ENCODE measurements around the gene PROK2. TPM values are rescaled to one million over a fixed set of nuclear protein-coding genes. Genes with fewer than 3 reads are reported as not detected.

Gene PROK2
- total RNA-seq, 1 donor from 2014 or later = not detected

GRCh38 chr3:71786551-71786950 is 1.6 kb upstream of the PROK2 start:
- DNase-seq (ENCODE audit: low spot score) = no peak

DNA sequence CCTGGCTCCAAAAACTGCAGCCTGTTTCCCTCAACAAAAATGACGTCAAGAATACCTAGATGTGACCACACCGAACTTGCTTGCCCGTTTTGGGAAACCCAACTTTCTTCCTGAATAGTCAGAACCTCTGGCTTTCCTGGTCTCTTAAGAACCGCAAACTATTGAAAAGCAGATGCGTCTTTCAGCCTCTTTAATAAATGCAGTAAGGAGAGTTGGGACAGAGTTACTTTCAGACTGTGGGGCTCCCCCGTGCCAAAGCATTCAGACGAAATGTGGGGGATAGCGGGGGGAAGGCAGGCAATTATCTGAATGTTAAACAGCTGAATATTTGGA is 1.2 kb upstream of the PROK2 start:
- no peak for DNase-seq (ENCODE audit: low spot score)

GRCh38 chr3:71785532-71786216 is 726 bp upstream of the PROK2 start:
- DNase-seq (ENCODE audit: low spot score) = no peak

DNA sequence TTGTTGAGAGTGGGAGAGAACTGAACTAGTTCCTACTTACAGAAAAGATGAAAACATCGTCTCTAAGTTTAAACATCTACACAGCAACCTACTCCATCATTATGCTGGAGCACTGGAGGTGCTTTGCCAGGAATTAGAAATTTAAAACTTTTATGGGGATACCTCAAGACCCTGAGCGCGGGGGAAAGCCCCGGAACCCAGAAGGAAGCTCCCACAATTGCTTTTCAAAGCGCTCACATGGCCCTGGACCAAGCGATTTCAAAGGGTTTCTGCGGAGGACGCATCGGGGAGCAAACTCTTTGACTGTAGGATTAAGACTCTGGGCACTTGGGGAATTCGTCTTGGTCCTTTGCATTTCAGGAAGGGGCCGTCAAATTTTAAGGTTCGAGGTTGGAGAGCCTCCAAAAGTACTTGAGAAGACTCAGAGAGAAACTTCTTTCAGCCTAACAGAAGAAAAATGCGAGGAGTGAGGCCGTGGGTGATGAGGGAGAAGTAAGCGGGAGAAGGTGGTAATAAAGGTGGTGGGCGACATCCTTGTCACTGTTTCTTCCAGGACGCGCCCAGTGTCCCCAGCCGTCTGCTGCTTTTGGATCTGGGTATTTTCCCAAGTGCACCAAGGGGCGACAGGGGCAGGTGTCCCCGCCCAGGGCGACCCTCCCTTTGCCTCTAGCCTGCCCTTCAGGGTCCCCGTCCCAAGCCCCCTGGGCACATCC is 591 bp downstream of the PROK2 start:
- DNase-seq (ENCODE audit: low spot score) = no peak

GRCh38 chr3:71783152-71783551 is 1.8 kb downstream of the PROK2 start:
- no peak for DNase-seq (ENCODE audit: low spot score)

GRCh38 chr3:71780430-71780829 is 4.5 kb downstream of the PROK2 start:
- DNase-seq (ENCODE audit: low spot score) = no peak

DNA sequence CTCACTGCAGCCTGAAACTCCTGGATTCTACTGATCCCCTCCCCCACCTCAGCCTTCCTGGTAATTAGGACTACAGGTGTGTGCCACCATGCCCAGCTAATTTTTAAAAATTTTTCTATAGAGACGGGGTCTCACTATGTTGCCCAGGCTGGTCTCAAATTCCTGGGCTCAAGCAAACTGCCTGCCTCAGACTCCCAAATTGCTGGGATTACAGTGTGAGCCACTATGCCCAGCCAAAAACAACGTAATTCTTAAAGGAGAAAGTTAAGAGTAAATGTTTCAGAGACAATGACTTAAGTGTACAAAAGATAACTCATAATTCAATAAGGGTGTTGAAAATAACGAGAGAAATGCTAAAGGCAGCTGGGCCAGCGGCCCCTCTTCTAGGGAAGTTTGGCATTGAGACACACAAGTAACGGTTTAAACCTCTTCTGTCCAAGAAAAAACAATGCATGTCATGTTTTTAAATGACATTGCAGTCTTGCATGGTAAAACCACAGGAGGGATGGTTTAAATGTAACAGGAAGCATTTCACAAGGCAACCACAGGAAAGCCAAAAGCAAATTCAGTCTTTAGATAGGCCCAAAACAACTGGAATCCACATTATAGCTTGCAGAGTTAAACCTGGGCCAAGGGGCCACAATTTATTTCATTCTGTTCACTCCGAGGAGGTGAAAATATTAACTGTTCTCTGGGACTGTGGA is 5.1 kb downstream of the PROK2 start:
- no peak for DNase-seq (ENCODE audit: low spot score)

DNA sequence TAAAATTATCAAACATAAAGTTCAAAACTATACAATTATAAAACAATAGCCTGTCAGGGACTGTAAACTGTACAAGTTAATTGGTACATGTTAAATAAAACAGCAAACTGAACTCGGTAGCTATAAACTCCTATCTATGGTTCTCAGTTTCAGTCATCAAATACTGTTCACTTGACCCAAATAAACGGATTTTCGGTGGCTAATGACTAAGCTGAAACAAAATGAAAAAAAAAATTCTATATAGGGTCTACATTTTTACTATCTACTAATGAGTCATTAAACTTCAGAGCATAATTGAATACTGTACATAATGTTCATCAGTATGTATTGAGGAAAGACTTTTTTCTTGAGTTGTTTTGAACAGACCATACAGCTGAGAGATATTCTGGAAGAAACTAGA is 6.6 kb downstream of the PROK2 start:
- DNase-seq (ENCODE audit: low spot score) = no peak

DNA sequence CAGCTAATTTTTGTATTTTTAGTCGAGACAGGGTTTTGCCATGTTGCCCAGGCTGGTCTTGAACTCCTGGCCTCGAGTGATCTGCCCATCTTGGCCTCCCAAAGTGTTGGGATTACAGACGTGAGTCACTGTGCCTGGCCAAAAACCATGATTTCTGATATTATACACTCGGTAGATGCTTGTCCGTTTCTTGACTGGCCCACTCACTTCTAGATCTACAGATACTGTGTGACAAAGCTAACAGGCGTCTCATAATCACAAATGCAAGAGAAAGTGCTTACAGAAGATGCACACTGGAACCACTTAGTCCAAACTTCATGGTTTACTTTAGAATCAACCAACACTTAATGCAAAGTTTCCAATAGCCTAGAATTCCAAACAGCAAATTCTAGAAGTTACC is 8.4 kb downstream of the PROK2 start:
- no peak for DNase-seq (ENCODE audit: low spot score)

DNA sequence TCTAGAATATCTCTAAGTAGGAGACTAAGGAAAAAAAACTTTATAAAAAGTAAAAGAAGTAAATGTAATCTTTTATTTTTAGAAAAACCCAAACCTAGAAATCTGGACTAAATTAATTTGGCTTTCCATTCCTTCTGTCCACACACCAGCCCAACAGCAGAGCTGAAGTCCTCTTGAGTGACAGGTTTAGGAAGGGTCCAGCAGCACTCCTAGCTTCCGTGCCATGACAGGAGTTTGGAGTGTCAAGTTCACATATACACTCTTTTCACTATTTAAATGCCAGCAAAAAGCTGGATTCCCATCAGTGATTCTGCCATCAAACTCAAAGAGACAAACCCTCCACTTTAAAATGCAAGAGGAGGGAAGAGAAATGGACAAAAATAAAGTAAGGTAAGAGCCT is 13.1 kb downstream of the PROK2 start:
- DNase-seq (ENCODE audit: low spot score) = no peak

DNA sequence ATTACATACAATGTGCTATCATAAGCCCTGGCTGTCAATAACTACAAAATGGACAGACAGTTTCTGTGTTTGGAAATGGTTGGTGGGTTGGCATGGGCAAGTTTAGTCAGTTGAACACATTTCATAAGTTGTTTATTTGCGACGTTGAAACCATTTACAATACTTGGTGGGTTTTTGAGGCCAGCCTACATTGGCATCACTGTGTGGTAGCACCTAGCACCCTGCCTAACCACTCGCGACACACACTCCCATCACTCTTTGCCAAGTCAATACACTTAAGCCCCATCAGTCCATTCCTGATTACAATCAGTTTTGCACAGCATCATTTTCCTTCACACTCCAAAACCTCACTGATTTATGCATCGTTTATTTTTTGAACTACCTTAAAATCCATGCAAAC is 13.8 kb downstream of the PROK2 start:
- no peak for DNase-seq (ENCODE audit: low spot score)

DNA sequence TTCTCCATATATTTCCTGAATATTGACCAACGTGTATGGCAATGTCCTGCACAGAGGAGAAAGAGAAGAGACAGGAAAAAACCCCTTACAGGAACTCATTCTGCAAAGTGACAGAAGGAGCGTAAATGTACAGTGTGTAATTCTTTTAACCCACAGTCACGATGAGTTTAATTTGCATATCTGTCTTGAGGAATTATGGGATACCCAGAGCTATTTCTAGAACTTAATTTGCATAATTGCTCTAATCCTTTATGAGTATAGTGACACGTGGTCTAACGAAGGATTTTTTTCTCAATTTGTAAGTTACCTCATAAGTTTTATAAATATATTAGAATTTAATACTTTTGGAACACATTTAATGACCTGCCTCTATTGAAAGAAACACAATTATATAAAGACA is 21.5 kb downstream of the PROK2 start:
- no peak for DNase-seq (ENCODE audit: low spot score)

DNA sequence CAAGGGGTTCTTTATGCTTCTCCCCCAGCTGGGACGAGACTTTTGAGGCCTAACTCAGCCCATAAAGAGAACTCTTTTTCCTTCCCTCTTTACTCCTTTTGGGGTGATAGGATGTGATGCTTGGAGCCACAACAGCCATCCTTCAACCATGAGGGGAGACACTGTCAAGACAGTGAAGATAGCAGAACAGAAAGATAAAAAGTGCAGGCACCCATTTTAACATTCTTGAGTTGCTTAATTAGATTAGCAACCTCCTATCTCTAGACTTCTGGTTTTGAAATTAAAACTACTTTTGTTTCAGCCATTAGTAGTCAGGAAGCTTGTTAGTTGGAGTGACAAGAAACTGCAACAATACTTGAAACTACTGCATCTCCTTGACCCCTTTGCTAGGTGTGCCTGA is 24.8 kb downstream of the PROK2 start:
- DNase-seq (ENCODE audit: low spot score) = no peak

GRCh38 chr3:71759401-71759800 is 25.5 kb downstream of the PROK2 start:
- DNase-seq (ENCODE audit: low spot score) = no peak

- DNase-seq (ENCODE audit: low spot score) = no peak
Observed at GRCh38 chr3:71758091-71758490, 26.9 kb downstream of the PROK2 start.

- DNase-seq (ENCODE audit: low spot score) = no peak
Observed at GRCh38 chr3:71754610-71755253, 30.2 kb downstream of the PROK2 start.

- DNase-seq (ENCODE audit: low spot score) = no peak
Observed at GRCh38 chr3:71753701-71754609, 31.0 kb downstream of the PROK2 start, which contains the start of gene GPR27. GPR27 (plus strand) TSS chr3:71753855; CDS start chr3:71754050, 195 bp downstream.

DNA sequence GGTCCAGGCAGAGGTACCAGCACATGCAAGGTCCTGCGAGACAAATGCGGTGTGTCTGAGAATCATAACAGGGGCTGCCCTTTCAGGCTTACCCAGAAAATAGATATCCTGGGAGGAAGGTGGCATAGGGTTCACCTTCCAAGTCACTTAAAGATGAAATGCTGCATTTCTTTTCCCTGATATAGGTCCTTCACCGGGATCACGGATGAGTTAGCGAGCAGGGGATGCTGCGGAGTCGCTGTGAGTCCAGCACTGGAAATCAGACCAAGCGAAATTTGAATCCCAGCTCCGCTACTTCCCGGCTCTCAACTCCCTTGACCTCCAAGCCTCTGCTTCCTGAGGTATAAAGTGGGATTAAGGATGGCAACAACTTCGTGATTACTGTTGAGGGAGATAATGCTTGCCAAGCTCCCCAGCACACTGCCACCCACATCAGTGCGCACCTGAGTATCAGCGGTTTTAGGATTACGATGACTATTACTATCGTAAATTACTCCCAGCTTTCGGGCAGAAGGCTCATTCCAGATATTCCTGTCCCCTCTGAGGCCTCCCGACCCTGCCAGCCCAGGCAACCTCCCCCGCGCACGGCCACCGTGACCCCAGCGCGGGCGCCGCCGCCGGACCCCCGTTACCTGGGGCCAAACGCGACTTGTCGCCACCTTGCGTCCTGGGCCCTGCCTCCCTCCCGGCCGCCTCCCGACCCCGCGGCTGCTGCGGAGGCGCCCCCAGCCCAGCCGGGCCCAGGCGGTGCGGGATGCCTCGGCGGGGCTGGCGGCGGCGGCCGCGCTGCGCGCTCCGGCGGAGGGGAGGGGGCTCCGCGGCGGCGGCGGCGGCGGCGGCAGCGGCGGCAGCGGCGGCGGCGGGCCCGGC is 31.9 kb downstream of the PROK2 start:
- DNase-seq (ENCODE audit: low spot score) = no peak

DNA sequence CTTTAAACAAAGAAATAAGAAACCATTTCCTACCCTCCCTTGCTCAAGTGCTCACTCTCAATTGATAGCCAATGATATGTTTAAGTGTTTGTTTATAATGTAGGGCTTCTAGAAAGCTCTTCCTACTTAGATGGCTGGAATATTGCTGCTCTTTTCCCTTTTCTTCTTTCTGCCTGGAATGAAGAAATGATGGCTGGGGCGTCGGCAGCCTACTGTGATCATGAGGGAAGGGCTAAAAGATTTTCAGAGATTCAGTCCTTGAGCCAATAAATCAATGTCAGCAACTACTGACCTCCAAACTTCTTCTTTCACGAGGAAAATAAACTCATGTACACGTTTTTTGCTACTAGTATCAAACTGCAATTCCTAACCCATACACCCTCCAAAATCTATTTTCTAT is 33.3 kb downstream of the PROK2 start:
- DNase-seq (ENCODE audit: low spot score) = no peak

DNA sequence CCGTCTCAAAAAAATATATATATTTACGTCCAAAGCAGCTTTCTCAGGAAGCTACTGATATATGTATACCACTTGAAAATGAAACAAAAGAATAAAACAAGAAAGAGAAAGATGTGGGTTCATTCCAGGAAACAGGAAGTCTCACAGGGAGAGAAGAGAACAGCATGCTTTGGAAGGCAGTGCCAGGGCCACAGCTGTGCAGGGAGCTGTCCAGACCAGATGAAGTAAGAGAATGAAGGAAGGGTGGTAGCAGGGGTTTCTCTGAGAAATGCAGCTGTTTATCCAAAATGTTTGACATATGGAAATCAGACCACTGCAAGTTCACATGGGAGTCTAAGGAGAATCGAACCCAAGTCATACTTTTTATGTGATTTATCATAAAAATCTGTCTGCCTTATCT is 40.2 kb downstream of the PROK2 start:
- DNase-seq (ENCODE audit: low spot score) = no peak

DNA sequence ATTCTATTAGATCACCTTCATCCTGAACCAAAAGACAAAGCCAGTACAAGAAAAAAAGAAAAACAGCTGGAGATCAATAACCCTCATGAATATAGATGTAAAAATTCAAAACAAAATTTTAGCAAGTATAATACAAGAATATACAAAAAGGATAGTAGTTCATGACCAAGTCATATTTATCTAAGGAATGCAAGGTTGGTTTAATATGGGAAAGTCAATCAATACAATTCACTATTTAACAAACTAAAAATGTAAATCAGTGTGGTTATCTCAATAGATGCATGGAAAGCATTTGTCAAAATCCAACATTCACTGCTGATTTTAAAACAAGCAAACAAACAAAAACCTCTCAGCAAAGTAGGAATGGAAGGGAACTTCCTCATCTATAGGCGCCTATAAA is 42.3 kb downstream of the PROK2 start:
- DNase-seq (ENCODE audit: low spot score) = no peak
